Testis (tissue), 2 donors: ENCODE results near the gene BRSK2.

Source experiments
- POLR2A ChIP-seq: fragments of 450-650 bp; IDR thresholded peaks from one replicate; pipeline ENCODE4 v1.6.1; 2017; ENCODE audit warnings: antibody characterized with exemption, mild to moderate bottlenecking, moderate library complexity
- TF ChIP-seq, protein P1 (sequence below), 3 experiments: fragments of 450-650 bp in 2 of 3; fragments of 200-600 bp in 1 of 3; sonication (generic) in 1 of 3; IDR thresholded peaks; one replicate each; pipeline ENCODE4 v1.5.1; 2016 to 2019; ENCODE audit warnings: antibody characterized with exemption in 3 of 3, mild to moderate bottlenecking in 2 of 3, moderate library complexity in 1 of 3

- TF ChIP-seq, protein P1, sequence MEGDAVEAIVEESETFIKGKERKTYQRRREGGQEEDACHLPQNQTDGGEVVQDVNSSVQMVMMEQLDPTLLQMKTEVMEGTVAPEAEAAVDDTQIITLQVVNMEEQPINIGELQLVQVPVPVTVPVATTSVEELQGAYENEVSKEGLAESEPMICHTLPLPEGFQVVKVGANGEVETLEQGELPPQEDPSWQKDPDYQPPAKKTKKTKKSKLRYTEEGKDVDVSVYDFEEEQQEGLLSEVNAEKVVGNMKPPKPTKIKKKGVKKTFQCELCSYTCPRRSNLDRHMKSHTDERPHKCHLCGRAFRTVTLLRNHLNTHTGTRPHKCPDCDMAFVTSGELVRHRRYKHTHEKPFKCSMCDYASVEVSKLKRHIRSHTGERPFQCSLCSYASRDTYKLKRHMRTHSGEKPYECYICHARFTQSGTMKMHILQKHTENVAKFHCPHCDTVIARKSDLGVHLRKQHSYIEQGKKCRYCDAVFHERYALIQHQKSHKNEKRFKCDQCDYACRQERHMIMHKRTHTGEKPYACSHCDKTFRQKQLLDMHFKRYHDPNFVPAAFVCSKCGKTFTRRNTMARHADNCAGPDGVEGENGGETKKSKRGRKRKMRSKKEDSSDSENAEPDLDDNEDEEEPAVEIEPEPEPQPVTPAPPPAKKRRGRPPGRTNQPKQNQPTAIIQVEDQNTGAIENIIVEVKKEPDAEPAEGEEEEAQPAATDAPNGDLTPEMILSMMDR (IDR thresholded peaks at IDR 0.05): no peak
- TF ChIP-seq POLR2A: no peak
Observed at GRCh38 chr11:1349327-1350041, 40.2 kb upstream of the BRSK2 start.
